HL-60 (cell line): Measurements from ENCODE around the gene RAPGEF2.
"Not testable (repeated sequence)": the region's sequence is repeated elsewhere in the genome, so short reads cannot be mapped to it uniquely, and the experiment has no call there.

ENCODE experiments used
- DNase-seq, 2 experiments: peaks; one replicate each; pipeline ENCODE4 v3.0.0-alpha.2; 2010 to 2020; ENCODE audit warnings: low read depth in 1 of 2, low spot score in 1 of 2
- H3K27ac ChIP-seq: fragments of 250-450 bp; sonication (Bioruptor Pico); replicated peaks from 2 replicates; pipeline ENCODE4 v1.5.1; 2020; ENCODE audit warnings: mild to moderate bottlenecking, moderate library complexity
- H3K27me3 ChIP-seq: fragments of 250-450 bp; sonication (Bioruptor Pico); 2 replicates; pipeline ENCODE4 v1.5.1; 2021; ENCODE audit warnings: mild to moderate bottlenecking, moderate library complexity; ENCODE audit not compliant: insufficient read depth, poor library complexity, severe bottlenecking
- H3K4me3 ChIP-seq: replicated peaks from 2 replicates; pipeline ENCODE4 v1.5.1; 2011; ENCODE audit warnings: mild to moderate bottlenecking, control low read depth, low read length; ENCODE audit not compliant: insufficient read depth
- CTCF ChIP-seq: IDR thresholded peaks from one replicate; pipeline ENCODE4 v1.5.1; 2011; ENCODE audit warnings: low read length, control low read depth, inconsistent platforms; ENCODE audit not compliant: insufficient read depth
- GABPA ChIP-seq: IDR thresholded peaks from 2 replicates; pipeline ENCODE4 v1.6.1; 2012; ENCODE audit warnings: low read depth
- POLR2AphosphoS5 ChIP-seq: IDR thresholded peaks from 2 replicates; pipeline ENCODE4 v1.6.1; 2012; ENCODE audit warnings: low read depth
- REST ChIP-seq: IDR thresholded peaks from 2 replicates; pipeline ENCODE4 v1.6.1; 2012; ENCODE audit warnings: low read depth; ENCODE audit not compliant: insufficient replicate concordance
- SPI1 ChIP-seq: IDR thresholded peaks from 2 replicates; pipeline ENCODE4 v1.6.1; 2012; ENCODE audit warnings: low read depth, mild to moderate bottlenecking, borderline replicate concordance

The RAPGEF2 gene

GRCh38 chr4:159250751-159251325, 148.0 kb downstream of the RAPGEF2 start:
- TF ChIP-seq GABPA (no peak), POLR2AphosphoS5 (no peak), REST (no peak), CTCF (no peak), SPI1 (no peak)
- Histone ChIP-seq H3K4me3 (no peak overlapping the region), H3K27me3 (no peaks in the 10 kb centered on the region), H3K27ac (no peak overlapping the region)
- DNase-seq: no peak

- H3K27me3 ChIP-seq, DNase-seq, H3K4me3 ChIP-seq, H3K27ac ChIP-seq: not testable (repeated sequence)
These were observed 148.7 kb downstream of the RAPGEF2 start for GRCh38 chr4:159251580-159251979.

- no peak overlapping the region for H3K27ac ChIP-seq
- no peaks in the 10 kb centered on the region for H3K27me3 ChIP-seq
- no peak for TF ChIP-seq REST
- TF ChIP-seq GABPA: no peak
- no peak for TF ChIP-seq CTCF
- no peak for TF ChIP-seq POLR2AphosphoS5
- no peak for TF ChIP-seq SPI1
- no peak overlapping the region for H3K4me3 ChIP-seq
- no peak for DNase-seq
These were observed 149.6 kb downstream of the RAPGEF2 start for GRCh38 chr4:159252491-159252890.

- H3K4me3 ChIP-seq: no peak overlapping the region
- H3K27me3 ChIP-seq: no peaks in the 10 kb centered on the region
- DNase-seq: no peak
- TF ChIP-seq SPI1: no peak
- no peak for TF ChIP-seq CTCF
- TF ChIP-seq REST: no peak
- TF ChIP-seq GABPA: no peak
- no peak for TF ChIP-seq POLR2AphosphoS5
- no peak overlapping the region for H3K27ac ChIP-seq
These were observed 153.2 kb downstream of the RAPGEF2 start for GRCh38 chr4:159256037-159256436.
